HL-60 (cell line): ENCODE data around the gene RSBN1.

Experiments used
- CTCF ChIP-seq: IDR thresholded peaks from one replicate; pipeline ENCODE4 v1.5.1; 2011; ENCODE audit warnings: low read length, control low read depth, inconsistent platforms; ENCODE audit not compliant: insufficient read depth
- GABPA ChIP-seq: IDR thresholded peaks from 2 replicates; pipeline ENCODE4 v1.6.1; 2012; ENCODE audit warnings: low read depth
- POLR2AphosphoS5 ChIP-seq: IDR thresholded peaks from 2 replicates; pipeline ENCODE4 v1.6.1; 2012; ENCODE audit warnings: low read depth

DNA sequence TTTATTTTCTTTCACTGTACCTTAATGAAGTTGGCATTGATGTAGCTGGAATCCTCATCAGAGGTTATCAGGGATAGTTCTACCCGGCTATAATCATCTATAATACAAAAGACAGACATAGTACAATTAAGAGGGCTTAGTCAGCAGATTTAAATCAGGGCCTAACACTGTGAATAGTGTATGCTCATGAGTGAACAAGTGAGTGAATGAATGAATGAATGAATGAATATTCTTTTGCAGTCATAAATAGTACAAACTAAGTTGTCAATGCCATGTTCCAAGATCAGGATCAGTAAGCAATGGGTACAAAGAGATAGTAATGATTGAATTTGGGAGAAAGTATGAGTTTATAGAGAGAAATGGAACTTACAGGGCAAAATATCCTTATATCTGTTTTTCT is 46.7 kb upstream of the RSBN1 start:
- TF ChIP-seq CTCF (no peak), GABPA (no peak), POLR2AphosphoS5 (no peak)
